Measurements from ENCODE around the gene UBB. TPM values are rescaled to one million over a fixed set of nuclear protein-coding genes. Genes with fewer than 3 reads are reported as not detected.

Gene UBB
- total RNA-seq, 4 donors from 2014 or later = 679 to 1,195 (median 826) TPM

DNA sequence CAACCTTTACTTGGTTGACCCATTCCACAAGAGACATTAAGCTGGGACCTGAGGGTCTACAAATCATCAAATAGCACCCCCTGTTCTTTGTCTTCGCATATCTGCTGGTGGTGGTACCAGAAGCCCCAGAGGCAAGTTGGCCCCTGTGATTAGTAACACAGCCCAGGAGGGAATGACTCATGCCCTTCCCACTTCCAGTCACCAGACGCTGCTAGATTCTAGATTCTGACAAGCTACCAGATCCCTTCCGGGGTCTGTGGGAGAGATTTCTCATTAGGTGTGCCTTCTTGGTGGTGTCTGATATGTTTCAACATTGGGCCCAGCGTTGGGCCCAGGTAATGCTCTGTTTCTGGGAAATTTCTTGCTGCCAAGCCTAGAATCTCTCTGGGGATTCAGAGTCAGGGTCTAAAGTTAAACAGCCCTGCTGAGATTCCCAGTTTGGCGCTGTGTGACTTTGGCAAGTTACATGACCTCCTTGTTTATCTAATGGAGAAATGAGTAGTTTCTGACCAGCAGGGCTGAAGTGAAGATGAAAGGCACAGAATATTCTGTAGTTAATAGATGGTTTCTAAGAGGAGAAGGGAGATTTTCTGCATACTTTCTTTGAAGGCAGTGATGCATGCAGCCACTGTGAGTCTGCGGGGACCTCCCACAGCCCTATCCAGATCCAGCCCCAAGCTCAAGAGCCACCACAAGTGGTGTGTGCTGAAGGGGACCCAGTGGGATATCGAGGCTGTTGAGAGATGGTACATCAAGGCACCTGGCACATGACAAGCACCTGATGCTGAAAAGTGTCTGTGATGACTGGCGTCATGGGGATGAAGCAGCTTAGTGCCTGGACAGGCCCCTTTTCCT, 38.4 kb downstream of the UBB start:
- no peak for ATAC-seq (ENCODE audit: low FRiP score)
- no peak for DNase-seq (ENCODE audit: low spot score)
- TF ChIP-seq, protein P1, sequence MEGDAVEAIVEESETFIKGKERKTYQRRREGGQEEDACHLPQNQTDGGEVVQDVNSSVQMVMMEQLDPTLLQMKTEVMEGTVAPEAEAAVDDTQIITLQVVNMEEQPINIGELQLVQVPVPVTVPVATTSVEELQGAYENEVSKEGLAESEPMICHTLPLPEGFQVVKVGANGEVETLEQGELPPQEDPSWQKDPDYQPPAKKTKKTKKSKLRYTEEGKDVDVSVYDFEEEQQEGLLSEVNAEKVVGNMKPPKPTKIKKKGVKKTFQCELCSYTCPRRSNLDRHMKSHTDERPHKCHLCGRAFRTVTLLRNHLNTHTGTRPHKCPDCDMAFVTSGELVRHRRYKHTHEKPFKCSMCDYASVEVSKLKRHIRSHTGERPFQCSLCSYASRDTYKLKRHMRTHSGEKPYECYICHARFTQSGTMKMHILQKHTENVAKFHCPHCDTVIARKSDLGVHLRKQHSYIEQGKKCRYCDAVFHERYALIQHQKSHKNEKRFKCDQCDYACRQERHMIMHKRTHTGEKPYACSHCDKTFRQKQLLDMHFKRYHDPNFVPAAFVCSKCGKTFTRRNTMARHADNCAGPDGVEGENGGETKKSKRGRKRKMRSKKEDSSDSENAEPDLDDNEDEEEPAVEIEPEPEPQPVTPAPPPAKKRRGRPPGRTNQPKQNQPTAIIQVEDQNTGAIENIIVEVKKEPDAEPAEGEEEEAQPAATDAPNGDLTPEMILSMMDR (IDR thresholded peaks at IDR 0.05) = no peak

DNA sequence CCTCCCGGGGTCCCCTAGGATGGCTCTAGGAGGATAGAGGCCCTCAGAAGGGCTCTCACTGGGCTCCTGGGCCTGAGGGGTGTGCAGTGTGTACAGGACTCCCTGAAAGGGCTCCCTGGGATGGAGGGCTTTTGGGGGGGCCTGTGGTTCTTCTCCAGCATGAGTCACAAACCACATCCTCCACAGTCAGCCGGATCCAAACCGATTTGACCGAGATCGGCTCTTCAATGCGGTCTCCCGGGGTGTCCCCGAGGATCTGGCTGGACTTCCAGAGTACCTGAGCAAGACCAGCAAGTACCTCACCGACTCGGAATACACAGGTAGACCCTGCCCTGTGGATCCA, 39.0 kb downstream of the UBB start:
- TF ChIP-seq, protein P1 (IDR thresholded peaks at IDR 0.05) = no peak
- DNase-seq (ENCODE audit: low spot score) (no peak), ATAC-seq (ENCODE audit: low FRiP score) (no peak)

DNA sequence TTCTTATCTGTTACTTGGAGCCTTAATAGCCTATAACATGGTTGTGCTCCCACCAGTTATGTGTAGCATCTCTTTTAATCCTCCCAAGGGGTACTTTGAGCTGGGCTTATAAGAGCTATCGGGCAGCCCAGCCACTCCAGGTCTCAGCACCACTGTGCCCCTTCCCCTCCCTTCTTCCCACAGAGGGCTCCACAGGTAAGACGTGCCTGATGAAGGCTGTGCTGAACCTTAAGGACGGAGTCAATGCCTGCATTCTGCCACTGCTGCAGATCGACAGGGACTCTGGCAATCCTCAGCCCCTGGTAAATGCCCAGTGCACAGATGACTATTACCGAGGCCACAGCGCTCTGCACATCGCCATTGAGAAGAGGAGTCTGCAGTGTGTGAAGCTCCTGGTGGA, 41.5 kb downstream of the UBB start:
- DNase-seq (ENCODE audit: low spot score) (no peak), ATAC-seq (ENCODE audit: low FRiP score) (no peak)
- TF ChIP-seq, protein P1 (IDR thresholded peaks at IDR 0.05) = no peak

DNA sequence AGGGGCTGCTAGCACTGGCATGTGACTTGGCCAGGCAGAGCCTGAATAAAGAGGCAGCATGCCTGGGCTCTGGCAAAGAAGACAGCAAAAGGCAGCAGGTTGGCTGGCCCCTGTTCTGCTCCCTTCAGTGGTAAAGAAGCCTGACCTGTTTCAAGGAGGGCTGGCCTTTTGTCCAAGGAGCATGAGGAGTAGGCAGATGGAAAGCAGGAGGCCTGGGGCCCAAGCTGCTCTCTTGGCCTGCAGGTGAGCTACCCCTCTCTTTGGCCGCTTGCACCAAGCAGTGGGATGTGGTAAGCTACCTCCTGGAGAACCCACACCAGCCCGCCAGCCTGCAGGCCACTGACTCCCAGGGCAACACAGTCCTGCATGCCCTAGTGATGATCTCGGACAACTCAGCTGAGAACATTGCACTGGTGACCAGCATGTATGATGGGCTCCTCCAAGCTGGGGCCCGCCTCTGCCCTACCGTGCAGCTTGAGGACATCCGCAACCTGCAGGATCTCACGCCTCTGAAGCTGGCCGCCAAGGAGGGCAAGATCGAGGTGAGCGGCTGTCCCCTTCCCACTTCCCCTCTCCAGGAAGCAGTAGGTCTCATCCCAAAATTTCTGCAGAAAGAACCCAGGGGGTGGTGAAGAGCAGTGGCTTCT, 42.5 kb downstream of the UBB start:
- DNase-seq (ENCODE audit: low spot score) = no peak
- TF ChIP-seq, protein P1 (IDR thresholded peaks at IDR 0.05) = no peak
- ATAC-seq (ENCODE audit: low FRiP score) = no peak

DNA sequence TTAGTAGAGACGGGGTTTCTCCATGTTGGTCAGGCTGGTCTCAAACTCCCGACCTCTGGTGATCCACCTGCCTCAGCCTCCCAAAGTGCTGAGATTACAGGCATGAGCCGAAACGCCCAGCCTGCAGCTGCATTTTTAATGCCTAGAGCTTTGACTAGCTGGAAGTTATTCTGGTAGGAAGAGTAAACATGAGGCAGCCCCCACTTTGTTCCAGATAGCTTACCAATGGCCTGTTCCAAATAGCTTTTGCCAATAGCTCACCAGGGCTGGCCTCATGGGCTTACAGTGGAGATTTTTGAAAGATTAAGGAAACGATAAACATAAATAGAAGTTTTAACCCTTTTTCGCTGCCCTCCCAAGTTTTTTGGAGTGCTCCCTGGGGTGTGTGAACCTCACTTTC, 44.3 kb downstream of the UBB start:
- TF ChIP-seq, protein P1 (IDR thresholded peaks at IDR 0.05) = no peak
- no peak for ATAC-seq (ENCODE audit: low FRiP score)
- no peak for DNase-seq (ENCODE audit: low spot score)

DNA sequence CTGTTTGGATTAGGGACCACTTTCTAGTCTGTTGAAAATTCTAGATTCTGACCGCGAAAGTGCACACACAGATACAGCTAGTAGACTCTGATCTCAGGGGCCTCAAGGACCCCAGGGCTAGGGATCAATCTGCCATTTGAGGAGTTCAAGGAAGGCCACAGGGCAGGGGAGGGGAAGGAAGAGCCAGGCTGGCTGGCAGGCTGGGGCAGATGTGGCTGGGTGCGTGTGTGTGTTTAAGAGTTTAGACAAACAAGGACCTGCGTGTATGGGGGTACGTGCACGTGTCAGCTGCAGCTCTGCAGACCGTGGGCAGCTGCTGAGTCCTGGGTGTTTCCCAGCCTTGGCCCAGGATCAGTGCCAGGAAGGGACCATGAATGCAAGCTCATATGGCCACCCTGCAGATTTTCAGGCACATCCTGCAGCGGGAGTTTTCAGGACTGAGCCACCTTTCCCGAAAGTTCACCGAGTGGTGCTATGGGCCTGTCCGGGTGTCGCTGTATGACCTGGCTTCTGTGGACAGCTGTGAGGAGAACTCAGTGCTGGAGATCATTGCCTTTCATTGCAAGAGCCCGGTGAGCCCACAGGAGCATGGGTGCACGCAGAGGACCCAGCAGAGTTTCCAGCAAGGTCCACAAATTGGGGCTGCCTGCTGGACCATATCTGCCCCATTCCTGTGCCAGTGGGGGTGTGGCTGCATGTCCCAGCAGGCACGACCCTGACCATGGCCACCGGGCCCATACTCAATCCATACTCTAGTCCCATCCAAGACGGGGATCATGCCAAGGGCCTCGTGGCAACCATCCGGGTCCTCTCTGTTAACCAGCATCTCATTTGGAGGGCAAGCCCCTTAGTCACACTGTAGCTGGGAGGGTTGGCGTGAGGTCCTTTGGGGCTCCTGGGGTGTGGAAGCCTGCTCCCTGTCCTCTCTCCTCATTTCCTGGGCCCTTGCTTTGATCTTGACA, 45.1 kb downstream of the UBB start:
- DNase-seq (ENCODE audit: low spot score) (no peak), ATAC-seq (ENCODE audit: low FRiP score) (no peak)
- TF ChIP-seq, protein P1 (IDR thresholded peaks at IDR 0.05) = no peak
